WTC11 (cell line): ENCODE results near the gene ETV1. TPM values are rescaled to one million over a fixed set of nuclear protein-coding genes. Genes with fewer than 3 reads are reported as not detected.

Experiments used
- ATAC-seq: fragments of 200-7000 bp; cut with Tn5 transposase; 2 replicates; pipeline ENCODE4 v1.10.0; 2021; ENCODE audit warnings: mild to moderate bottlenecking, moderate library complexity
- CTCF ChIA-PET: fragments of 300-600 bp; sonication (Branson Sonifier 250); formaldehyde crosslinking; loops from one replicate; lab custom pipeline; 2021; ENCODE audit warnings: antibody characterized with exemption; lab: Charles Lee
- POLR2A ChIA-PET: fragments of 350-600 bp; sonication (Branson Sonifier 250); formaldehyde crosslinking; loops from one replicate; lab custom pipeline; 2021; ENCODE audit warnings: antibody characterized with exemption; lab: Charles Lee
- DNase-seq: peaks from one replicate; pipeline ENCODE4 v3.0.0; 2021; ENCODE audit warnings: low spot score
- H3K27ac Mint-ChIP-seq: 2 replicates; pipeline ENCODE4 v1.8.0; 2021; ENCODE audit warnings: mixed read lengths
- H3K27me3 Mint-ChIP-seq: 2 replicates; pipeline ENCODE4 v1.8.0; 2021; ENCODE audit warnings: low read depth, mild to moderate bottlenecking, moderate library complexity, mixed read lengths
- H3K36me3 Mint-ChIP-seq: 2 replicates; pipeline ENCODE4 v1.8.0; 2021; ENCODE audit warnings: mixed read lengths
- H3K4me1 Mint-ChIP-seq: 2 replicates; pipeline ENCODE4 v1.8.0; 2022; ENCODE audit warnings: mixed read lengths
- H3K4me3 Mint-ChIP-seq: 2 replicates; pipeline ENCODE4 v1.8.0; 2021; ENCODE audit warnings: mild to moderate bottlenecking, moderate library complexity, mixed read lengths
- H3K9me3 Mint-ChIP-seq: 2 replicates; pipeline ENCODE4 v1.8.0; 2021; ENCODE audit warnings: mixed read lengths
- ATF6 ChIP-seq: sonication (generic); formaldehyde crosslinking; IDR thresholded peaks from 2 replicates; pipeline ENCODE4 v1.8.1; 2023; ENCODE audit warnings: mild to moderate bottlenecking, missing genetic modification reagents
- E2F4 ChIP-seq: sonication (generic); formaldehyde crosslinking; IDR thresholded peaks from 2 replicates; pipeline ENCODE4 v1.8.1; 2022; ENCODE audit warnings: low read depth, mild to moderate bottlenecking, moderate library complexity, missing genetic modification reagents, borderline replicate concordance
- EMX1 ChIP-seq: fragments of 250-450 bp; sonication (Bioruptor Pico); IDR thresholded peaks from 2 replicates; pipeline ENCODE4 v1.8.0; 2021; ENCODE audit warnings: mild to moderate bottlenecking
- GRHL2 ChIP-seq: fragments of 250-450 bp; sonication (Bioruptor Pico); IDR thresholded peaks from 2 replicates; pipeline ENCODE4 v1.8.0; 2022; ENCODE audit warnings: mild to moderate bottlenecking, moderate library complexity; ENCODE audit not compliant: insufficient replicate concordance, severe bottlenecking
- IRF2 ChIP-seq: sonication (generic); formaldehyde crosslinking; IDR thresholded peaks from 2 replicates; pipeline ENCODE4 v1.8.0; 2022; ENCODE audit warnings: low read depth, missing genetic modification reagents, borderline replicate concordance
- NR3C1 ChIP-seq: sonication (generic); formaldehyde crosslinking; conservative IDR thresholded peaks from 2 replicates; pipeline ENCODE4 v1.8.1; 2023; ENCODE audit warnings: low read depth, mild to moderate bottlenecking, missing genetic modification reagents
- TP53 ChIP-seq: sonication (generic); formaldehyde crosslinking; IDR thresholded peaks from 2 replicates; pipeline ENCODE4 v1.8.1; 2023; ENCODE audit warnings: mild to moderate bottlenecking, missing genetic modification reagents
- ZNF232 ChIP-seq: sonication (generic); formaldehyde crosslinking; IDR thresholded peaks from 2 replicates; pipeline ENCODE4 v1.8.0; 2022; ENCODE audit warnings: mild to moderate bottlenecking, missing genetic modification reagents
- ZNF425 ChIP-seq: fragments of 250-450 bp; sonication (Bioruptor Pico); conservative IDR thresholded peaks from 2 replicates; pipeline ENCODE4 v1.9.0; 2021; ENCODE audit warnings: mild to moderate bottlenecking
- ZNF532 ChIP-seq: fragments of 250-450 bp; sonication (Bioruptor Pico); IDR thresholded peaks from 2 replicates; pipeline ENCODE4 v1.9.0; 2021; ENCODE audit warnings: mild to moderate bottlenecking, borderline replicate concordance
- total RNA-seq: library from RNA; stranded (reverse); gene quantifications from 3 replicates; pipeline ENCODE4 v1.2.3, GENCODE V29; 2021
- TF ChIP-seq, protein P1 (sequence below): sonication (generic); formaldehyde crosslinking; IDR thresholded peaks from 2 replicates; pipeline ENCODE4 v1.8.1; 2022; ENCODE audit warnings: mild to moderate bottlenecking, missing genetic modification reagents, moderate library complexity, borderline replicate concordance
- TF ChIP-seq, protein P2 (sequence below): sonication (generic); formaldehyde crosslinking; IDR thresholded peaks from 2 replicates; pipeline ENCODE4 v1.8.1; 2023; ENCODE audit warnings: mild to moderate bottlenecking, missing genetic modification reagents
- TF ChIP-seq, protein P3 (sequence below): fragments of 250-450 bp; sonication (Bioruptor Pico); IDR thresholded peaks from 2 replicates; pipeline ENCODE4 v1.8.0; 2021; ENCODE audit warnings: mild to moderate bottlenecking
- TF ChIP-seq, protein P4 (sequence below): sonication (generic); formaldehyde crosslinking; IDR thresholded peaks from 2 replicates; pipeline ENCODE4 v1.8.1; 2022; ENCODE audit warnings: mild to moderate bottlenecking, moderate library complexity, missing genetic modification reagents

Gene ETV1
- total RNA-seq, 1 experiment from 2014 or later = 76.6 TPM

- DNase-seq (no peak), ATAC-seq (no peak)
- peaks cover 80% of the 10 kb centered on the region for H3K4me1 Mint-ChIP-seq
- H3K27ac Mint-ChIP-seq = peak overlapping the region; percentile 60
- H3K9me3 Mint-ChIP-seq = no peaks in the 10 kb centered on the region
- H3K27me3 Mint-ChIP-seq = no peaks in the 10 kb centered on the region
- H3K4me3 Mint-ChIP-seq = peak overlapping the region; percentile 40
- ChIA-PET CTCF (no interaction called here), POLR2A (no interaction called here)
- peaks cover 3% of the 10 kb centered on the region; the same call in 1 of the 2 replicates for H3K36me3 Mint-ChIP-seq
- TF ChIP-seq ZNF532 (CRISPR knock-in tag) = no peak
- TF ChIP-seq, protein P1, sequence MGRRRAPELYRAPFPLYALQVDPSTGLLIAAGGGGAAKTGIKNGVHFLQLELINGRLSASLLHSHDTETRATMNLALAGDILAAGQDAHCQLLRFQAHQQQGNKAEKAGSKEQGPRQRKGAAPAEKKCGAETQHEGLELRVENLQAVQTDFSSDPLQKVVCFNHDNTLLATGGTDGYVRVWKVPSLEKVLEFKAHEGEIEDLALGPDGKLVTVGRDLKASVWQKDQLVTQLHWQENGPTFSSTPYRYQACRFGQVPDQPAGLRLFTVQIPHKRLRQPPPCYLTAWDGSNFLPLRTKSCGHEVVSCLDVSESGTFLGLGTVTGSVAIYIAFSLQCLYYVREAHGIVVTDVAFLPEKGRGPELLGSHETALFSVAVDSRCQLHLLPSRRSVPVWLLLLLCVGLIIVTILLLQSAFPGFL (CRISPR knock-in tag) = no peak
- no peak for TF ChIP-seq IRF2 (CRISPR knock-in tag)
- no peak for TF ChIP-seq ZNF425
- TF ChIP-seq TP53 = no peak
- TF ChIP-seq, protein P2, sequence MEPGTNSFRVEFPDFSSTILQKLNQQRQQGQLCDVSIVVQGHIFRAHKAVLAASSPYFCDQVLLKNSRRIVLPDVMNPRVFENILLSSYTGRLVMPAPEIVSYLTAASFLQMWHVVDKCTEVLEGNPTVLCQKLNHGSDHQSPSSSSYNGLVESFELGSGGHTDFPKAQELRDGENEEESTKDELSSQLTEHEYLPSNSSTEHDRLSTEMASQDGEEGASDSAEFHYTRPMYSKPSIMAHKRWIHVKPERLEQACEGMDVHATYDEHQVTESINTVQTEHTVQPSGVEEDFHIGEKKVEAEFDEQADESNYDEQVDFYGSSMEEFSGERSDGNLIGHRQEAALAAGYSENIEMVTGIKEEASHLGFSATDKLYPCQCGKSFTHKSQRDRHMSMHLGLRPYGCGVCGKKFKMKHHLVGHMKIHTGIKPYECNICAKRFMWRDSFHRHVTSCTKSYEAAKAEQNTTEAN = no peak
- TF ChIP-seq EMX1 (CRISPR knock-in tag) = no peak
- TF ChIP-seq ZNF232 (CRISPR knock-in tag) = no peak
- TF ChIP-seq, protein P3, sequence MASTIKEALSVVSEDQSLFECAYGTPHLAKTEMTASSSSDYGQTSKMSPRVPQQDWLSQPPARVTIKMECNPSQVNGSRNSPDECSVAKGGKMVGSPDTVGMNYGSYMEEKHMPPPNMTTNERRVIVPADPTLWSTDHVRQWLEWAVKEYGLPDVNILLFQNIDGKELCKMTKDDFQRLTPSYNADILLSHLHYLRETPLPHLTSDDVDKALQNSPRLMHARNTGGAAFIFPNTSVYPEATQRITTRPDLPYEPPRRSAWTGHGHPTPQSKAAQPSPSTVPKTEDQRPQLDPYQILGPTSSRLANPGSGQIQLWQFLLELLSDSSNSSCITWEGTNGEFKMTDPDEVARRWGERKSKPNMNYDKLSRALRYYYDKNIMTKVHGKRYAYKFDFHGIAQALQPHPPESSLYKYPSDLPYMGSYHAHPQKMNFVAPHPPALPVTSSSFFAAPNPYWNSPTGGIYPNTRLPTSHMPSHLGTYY = no peak
- no peak for TF ChIP-seq ATF6 (CRISPR knock-in tag)
- TF ChIP-seq, protein P4, sequence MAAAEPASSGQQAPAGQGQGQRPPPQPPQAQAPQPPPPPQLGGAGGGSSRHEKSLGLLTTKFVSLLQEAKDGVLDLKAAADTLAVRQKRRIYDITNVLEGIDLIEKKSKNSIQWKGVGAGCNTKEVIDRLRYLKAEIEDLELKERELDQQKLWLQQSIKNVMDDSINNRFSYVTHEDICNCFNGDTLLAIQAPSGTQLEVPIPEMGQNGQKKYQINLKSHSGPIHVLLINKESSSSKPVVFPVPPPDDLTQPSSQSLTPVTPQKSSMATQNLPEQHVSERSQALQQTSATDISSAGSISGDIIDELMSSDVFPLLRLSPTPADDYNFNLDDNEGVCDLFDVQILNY (CRISPR knock-in tag) = no peak
- no peak for TF ChIP-seq GRHL2 (CRISPR knock-in tag)
- TF ChIP-seq NR3C1 (CRISPR knock-in tag) = no peak
- no peak for TF ChIP-seq E2F4 (CRISPR knock-in tag)
- TF ChIP-seq, all 79 proteins: peak for 0
Measured at GRCh38 chr7:13982940-13983677, 6.4 kb downstream of the ETV1 start.
